IMR-90 (cell line): ENCODE data around the gene RALGPS1. TPM values are rescaled to one million over a fixed set of nuclear protein-coding genes. Genes with fewer than 3 reads are reported as not detected.

ENCODE experiments used
- ATAC-seq: fragments of 200-7000 bp; cut with Tn5 transposase; 2 replicates; pipeline ENCODE4 v1.9.1; 2020; ENCODE audit warnings: low read depth, mild to moderate bottlenecking, moderate library complexity
- BruUV-seq: library from RNA; stranded (reverse); fragments of 400-500 nt; replicated peaks from 2 replicates; lab custom pipeline; 2021; lab: Mats Ljungman, UMichigan
- CTCF ChIA-PET: fragments of 300-600 bp; formaldehyde crosslinking; extraction: SDS; loops from one replicate; lab custom pipeline; 2021; ENCODE audit warnings: antibody characterized with exemption; lab: Yijun Ruan, JAX
- POLR2A ChIA-PET: fragments of 300-600 bp; sonication (Branson Sonifier 250); formaldehyde crosslinking; loops from one replicate; lab custom pipeline; 2022; ENCODE audit warnings: antibody characterized with exemption; ENCODE audit not compliant: unreplicated experiment; lab: Charles Lee
- DNase-seq: peaks from one replicate; pipeline ENCODE4 v3.0.0; 2013
- H2AFZ ChIP-seq: replicated peaks from 2 replicates; pipeline ENCODE3; 2013; ENCODE audit warnings: low read length, mild to moderate bottlenecking; ENCODE audit not compliant: poor library complexity
- H2AK5ac ChIP-seq: 2 replicates; pipeline ENCODE4 v1.6.1; 2013; ENCODE audit warnings: low read depth, low read length, inconsistent platforms
- H2AK9ac ChIP-seq: replicated peaks from 2 replicates; pipeline ENCODE3; 2013; ENCODE audit warnings: mild to moderate bottlenecking, low read depth, low read length, moderate library complexity; ENCODE audit not compliant: poor library complexity
- H2BK120ac ChIP-seq: 2 replicates; pipeline ENCODE4 v1.6.1; 2013; ENCODE audit warnings: low read depth, low read length, inconsistent platforms
- H2BK15ac ChIP-seq: 3 replicates; pipeline ENCODE4 v1.6.1; 2013; ENCODE audit warnings: low read depth, low read length, inconsistent platforms
- H2BK20ac ChIP-seq: 2 replicates; pipeline ENCODE4 v1.6.1; 2013; ENCODE audit warnings: low read depth, mild to moderate bottlenecking, inconsistent platforms, low read length, moderate library complexity
- H2BK5ac ChIP-seq: 2 replicates; pipeline ENCODE4 v1.6.1; 2013; ENCODE audit warnings: mild to moderate bottlenecking, low read depth, low read length, inconsistent platforms; ENCODE audit not compliant: poor library complexity, severe bottlenecking
- H3K14ac ChIP-seq: replicated peaks from 2 replicates; pipeline ENCODE4 v1.6.1; 2013; ENCODE audit warnings: low read depth, low read length, inconsistent platforms
- H3K18ac ChIP-seq: 2 replicates; pipeline ENCODE4 v1.6.1; 2013; ENCODE audit warnings: low read depth, low read length, control low read depth
- H3K23ac ChIP-seq: 2 replicates; pipeline ENCODE4 v1.6.1; 2013; ENCODE audit warnings: low read depth, low read length, inconsistent platforms
- H3K27ac ChIP-seq: 2 replicates; pipeline ENCODE4 v1.5.1; 2013; ENCODE audit warnings: mild to moderate bottlenecking, control low read depth, low read length; ENCODE audit not compliant: insufficient read depth
- H3K27me3 ChIP-seq: 2 replicates; pipeline ENCODE4 v1.6.1; 2013; ENCODE audit warnings: low read length; ENCODE audit not compliant: control insufficient read depth, insufficient read depth
- H3K36me3 ChIP-seq: 2 replicates; pipeline ENCODE4 v1.6.1; 2013; ENCODE audit warnings: low read length, mixed read lengths; ENCODE audit not compliant: control insufficient read depth, insufficient read depth
- H3K4ac ChIP-seq: 2 replicates; pipeline ENCODE4 v1.6.1; 2013; ENCODE audit warnings: low read depth, low read length, inconsistent platforms
- H3K4me1 ChIP-seq: 2 replicates; pipeline ENCODE4 v1.6.1; 2013; ENCODE audit warnings: low read length, mixed read lengths; ENCODE audit not compliant: control insufficient read depth, insufficient read depth
- H3K4me2 ChIP-seq: 2 replicates; pipeline ENCODE4 v1.6.1; 2013; ENCODE audit warnings: low read depth, mild to moderate bottlenecking, control low read depth, low read length, moderate library complexity
- H3K4me3 ChIP-seq: 2 replicates; pipeline ENCODE4 v1.5.1; 2013; ENCODE audit warnings: low read depth, mild to moderate bottlenecking, control low read depth, low read length, moderate library complexity; ENCODE audit not compliant: insufficient read depth
- H3K56ac ChIP-seq: 2 replicates; pipeline ENCODE4 v1.6.1; 2013; ENCODE audit warnings: low read length, inconsistent platforms; ENCODE audit not compliant: insufficient read depth; ENCODE audit errors: extremely low read depth
- H3K79me1 ChIP-seq, 2 experiments: 2 replicates each; pipeline ENCODE4 v1.6.1; 2013; ENCODE audit warnings: low read length in 2 of 2, inconsistent platforms in 1 of 2, low read depth in 1 of 2
- H3K9ac ChIP-seq: 2 replicates; pipeline ENCODE4 v1.6.1; 2013; ENCODE audit warnings: low read depth, low read length, control low read depth
- H3K9me1 ChIP-seq: 2 replicates; pipeline ENCODE4 v1.6.1; 2013; ENCODE audit warnings: low read length, inconsistent platforms; ENCODE audit not compliant: insufficient read depth
- H3K9me3 ChIP-seq: 2 replicates; pipeline ENCODE4 v1.6.1; 2013; ENCODE audit warnings: low read length; ENCODE audit not compliant: control insufficient read depth, insufficient read depth
- H4K20me1 ChIP-seq: 2 replicates; pipeline ENCODE4 v1.6.1; 2013; ENCODE audit warnings: low read length, inconsistent platforms; ENCODE audit not compliant: insufficient read depth
- H4K5ac ChIP-seq: 2 replicates; pipeline ENCODE4 v1.6.1; 2013; ENCODE audit warnings: mild to moderate bottlenecking, low read depth, low read length, control low read depth
- H4K8ac ChIP-seq, 2 experiments: 2 replicates each; pipeline ENCODE4 v1.6.1; 2013; ENCODE audit warnings: low read depth in 2 of 2, low read length in 2 of 2, control low read depth in 1 of 2, inconsistent platforms in 1 of 2
- H4K91ac ChIP-seq: 2 replicates; pipeline ENCODE4 v1.6.1; 2013; ENCODE audit warnings: low read depth, low read length, inconsistent platforms; ENCODE audit not compliant: insufficient read depth
- BHLHE40 ChIP-seq: fragments of 150-350 bp; IDR thresholded peaks from 2 replicates; pipeline ENCODE4 v1.6.1; 2016; ENCODE audit warnings: mild to moderate bottlenecking, low read depth, low read length
- FOS ChIP-seq: fragments of 150-350 bp; IDR thresholded peaks from 2 replicates; pipeline ENCODE4 v1.6.1; 2016; ENCODE audit warnings: low read depth, low read length
- MAFK ChIP-seq: IDR thresholded peaks from 2 replicates; pipeline ENCODE4 v1.6.1; 2012; ENCODE audit warnings: low read depth, low read length, improper control_type of control experiment
- RCOR1 ChIP-seq: IDR thresholded peaks from 2 replicates; pipeline ENCODE4 v1.6.1; 2012; ENCODE audit warnings: mild to moderate bottlenecking, low read length, improper control_type of control experiment; ENCODE audit not compliant: insufficient replicate concordance
- RFX5 ChIP-seq: IDR thresholded peaks from 2 replicates; pipeline ENCODE4 v1.8.0; 2012; ENCODE audit warnings: low read depth, mild to moderate bottlenecking, low read length, moderate library complexity
- WGBS, 2 experiments: methylation state at CpG; one replicate each; pipeline versions ENCODE4 v1.1.5 to v1.1.7; 2013; ENCODE audit warnings: missing lambda C conversion rate in 2 of 2; ENCODE audit not compliant: insufficient read length in 1 of 2; ENCODE audit errors: extremely low coverage in 2 of 2; 5-methylcytosine and 5-hydroxymethylcytosine counted together
- dilution Hi-C: fragments of 300-500 bp; cut with HindIII; formaldehyde crosslinking; loops from one replicate; pipeline ENCODE4 v1.14.3; 2018; ENCODE audit warnings: low sequenced_read_pairs; ENCODE audit not compliant: unreplicated experiment
- in situ Hi-C: fragments of 300-500 bp; cut with MboI; formaldehyde crosslinking; loops from 3 replicates; pipeline ENCODE4 v1.14.3; 2019; ENCODE audit warnings: low sequenced_read_pairs, inconsistent platforms, mixed read lengths
- intact Hi-C: fragments of 100-400 bp; cut with micrococcal nuclease; formaldehyde crosslinking; loops from 2 replicates; pipeline ENCODE4 v1.10.0; 2022
- polyA plus RNA-seq, 3 experiments: library from polyadenylated mRNA; depleted of rRNA; stranded (reverse); fragments of >200 nt; gene quantifications; 2 replicates each; pipeline ENCODE4 v1.2.3, GENCODE V29; 2012; ENCODE audit warnings: low replicate concordance in 1 of 3
- total RNA-seq: library from RNA; depleted of rRNA; stranded (reverse); fragments of >200 nt; gene quantifications from 2 replicates; pipeline ENCODE4 v1.2.3, GENCODE V29; 2012

Gene RALGPS1
- total and polyA plus RNA-seq, 2 of the 4 experiments (the other 2 are of a cell fraction): 0.90 to 2.8 TPM

- TF ChIP-seq BHLHE40: no peak
Measured at GRCh38 chr9:127129073-127129717, 214.6 kb downstream of the RALGPS1 start (continued).

DNA sequence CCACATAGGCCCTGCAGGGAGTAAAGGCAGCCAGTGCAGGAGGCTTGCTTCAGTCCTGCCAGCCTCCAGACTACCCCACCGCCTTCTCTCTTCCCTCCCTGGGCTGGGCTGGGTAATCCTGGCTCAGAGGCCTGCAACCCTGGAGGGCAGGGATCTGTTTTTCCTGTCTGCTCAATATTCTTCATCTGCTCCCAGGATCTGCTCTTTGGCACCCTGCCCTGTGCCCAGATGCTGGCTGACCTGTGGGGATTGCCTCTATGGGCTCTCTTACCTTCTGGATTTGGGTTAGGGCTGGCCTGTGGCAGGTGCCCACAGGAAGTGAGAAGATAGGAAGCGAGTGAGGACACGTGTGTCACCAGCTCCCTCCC lies 215.1 kb downstream of the RALGPS1 start:
- H2AK9ac ChIP-seq: no peak overlapping the region
- no peak overlapping the region for H3K56ac ChIP-seq
- 0 out of 2 replicates have a peak overlapping the region, but pooled peaks have one; percentile 5 for H2BK20ac ChIP-seq
- intact Hi-C loops: no loop called here
- dilution Hi-C loops: no loop called here
- H2BK5ac ChIP-seq: peak overlapping the region; percentile 6
- H3K9me1 ChIP-seq: peaks cover 29% of the 10 kb centered on the region
- no peak for ATAC-seq
- H3K18ac ChIP-seq: no peak overlapping the region
- no peak overlapping the region for H3K23ac ChIP-seq
- H3K4me2 ChIP-seq: no peak overlapping the region
- H2BK15ac ChIP-seq: peak overlapping the region; percentile 23; the same call in 1 of the 3 replicates
- no peak for DNase-seq
- H3K27me3 ChIP-seq: no peaks in the 10 kb centered on the region
- H3K4ac ChIP-seq: peak overlapping the region; percentile 52
- H3K27ac ChIP-seq: no peak overlapping the region
- no peak overlapping the region for H4K5ac ChIP-seq
- peak overlapping the region; percentile 87 for H2AK5ac ChIP-seq
- 0 out of 4 replicates have a peak overlapping the region, but pooled peaks of 1 of the 2 experiments have one; percentile 4 for H4K8ac ChIP-seq
- no CpG with 5 or more reads among the region's 3 CpGs for WGBS, 2 experiments
- no peak overlapping the region for H3K9ac ChIP-seq
- CTCF ChIA-PET: interaction anchor here (1.0 to 1.3 kb wide), 2 partner anchors 164 to 189 kb away, joined by 3 to 4 read pairs; no protein-coding TSS in a partner anchor
- H3K36me3 ChIP-seq: no peaks in the 10 kb centered on the region
- no peak overlapping the region for H3K4me3 ChIP-seq
- H3K79me1 ChIP-seq: peaks cover 0 to 7% of the 10 kb centered on the region in 2 experiments; a peak in 2 of 4 replicates
- in situ Hi-C loops: no loop called here
- peaks cover 43% of the 10 kb centered on the region for H3K4me1 ChIP-seq
- POLR2A ChIA-PET: no interaction called here
- peaks cover 3% of the 10 kb centered on the region; the same call in 1 of the 2 replicates for H4K20me1 ChIP-seq
- 0 out of 2 replicates have a peak overlapping the region, but pooled peaks have one; percentile 32 for H3K14ac ChIP-seq
- H3K9me3 ChIP-seq: no peaks in the 10 kb centered on the region
- TF ChIP-seq FOS (no peak), RFX5 (no peak), RCOR1 (no peak), MAFK (no peak)
- H2BK120ac ChIP-seq: peak overlapping the region; percentile 38
- peak overlapping the region; percentile 5 for H2AFZ ChIP-seq
- peak overlapping the region; percentile 40 for H4K91ac ChIP-seq
- BruUV-seq: no TSS peak
